ENCODE measurements around the gene ST3GAL4. TPM values are rescaled to one million over a fixed set of nuclear protein-coding genes. Genes with fewer than 3 reads are reported as not detected.

ST3GAL4 gene
- total RNA-seq, 1 donor from 2014 or later, result 14.1 TPM

GRCh38 chr11:126335463-126335760 lies 20.1 kb upstream of the ST3GAL4 start:
- H3K4me1 Mint-ChIP-seq (ENCODE audit: low read depth), result peaks cover 13% of the 10 kb centered on the region
- intact Hi-C loops (cut with micrococcal nuclease), result no loop called here

GRCh38 chr11:126336138-126336541 lies 19.3 kb upstream of the ST3GAL4 start:
- H3K4me3 Mint-ChIP-seq, result no peak overlapping the region
- H3K4me1 Mint-ChIP-seq (ENCODE audit: low read depth), result peaks cover 19% of the 10 kb centered on the region
- DNase-seq (ENCODE audit: low spot score), result no peak
- no peaks in the 10 kb centered on the region for H3K27me3 Mint-ChIP-seq (ENCODE audit: insufficient read depth)
- H3K27ac Mint-ChIP-seq, result peak overlapping the region; percentile 21
- H3K36me3 Mint-ChIP-seq (ENCODE audit: low read depth), result peaks cover 30% of the 10 kb centered on the region
- intact Hi-C loops (cut with micrococcal nuclease), result no loop called here
- no peaks in the 10 kb centered on the region for H3K9me3 Mint-ChIP-seq

More at GRCh38 chr11:126335463-126335760, 20.1 kb upstream of the ST3GAL4 start:
- Mint-ChIP-seq H3K27ac (no peak overlapping the region), H3K36me3 (ENCODE audit: low read depth) (peaks cover 25% of the 10 kb centered on the region), H3K9me3 (no peaks in the 10 kb centered on the region), H3K27me3 (ENCODE audit: insufficient read depth) (no peaks in the 10 kb centered on the region), H3K4me3 (no peak overlapping the region)
- no peak for DNase-seq (ENCODE audit: low spot score)

- Mint-ChIP-seq H3K36me3 (ENCODE audit: low read depth) (peaks cover 32% of the 10 kb centered on the region), H3K27ac (peak overlapping the region; percentile 21), H3K27me3 (ENCODE audit: insufficient read depth) (no peaks in the 10 kb centered on the region), H3K4me3 (no peak overlapping the region), H3K9me3 (no peaks in the 10 kb centered on the region), H3K4me1 (ENCODE audit: low read depth) (peaks cover 24% of the 10 kb centered on the region)
- intact Hi-C loops (cut with micrococcal nuclease), result no loop called here
- DNase-seq (ENCODE audit: low spot score), result no peak
These were observed 18.8 kb upstream of the ST3GAL4 start for GRCh38 chr11:126336671-126337101.

- no peak for DNase-seq (ENCODE audit: low spot score)
- Mint-ChIP-seq H3K27ac (no peak overlapping the region), H3K36me3 (ENCODE audit: low read depth) (peaks cover 32% of the 10 kb centered on the region), H3K4me3 (no peak overlapping the region), H3K9me3 (no peaks in the 10 kb centered on the region), H3K27me3 (ENCODE audit: insufficient read depth) (no peaks in the 10 kb centered on the region), H3K4me1 (ENCODE audit: low read depth) (peaks cover 28% of the 10 kb centered on the region)
- intact Hi-C loops (cut with micrococcal nuclease), result no loop called here
These were observed 18.4 kb upstream of the ST3GAL4 start for GRCh38 chr11:126337126-126337473.

- Mint-ChIP-seq H3K36me3 (ENCODE audit: low read depth) (peaks cover 29% of the 10 kb centered on the region), H3K9me3 (no peaks in the 10 kb centered on the region), H3K4me3 (no peak overlapping the region), H3K4me1 (ENCODE audit: low read depth) (peaks cover 28% of the 10 kb centered on the region), H3K27me3 (ENCODE audit: insufficient read depth) (no peaks in the 10 kb centered on the region), H3K27ac (no peak overlapping the region)
- no peak for DNase-seq (ENCODE audit: low spot score)
- intact Hi-C loops (cut with micrococcal nuclease), result no loop called here
These were observed 17.8 kb upstream of the ST3GAL4 start for GRCh38 chr11:126337474-126338241.

- DNase-seq (ENCODE audit: low spot score), result no peak
- Mint-ChIP-seq H3K9me3 (no peaks in the 10 kb centered on the region), H3K27me3 (ENCODE audit: insufficient read depth) (no peaks in the 10 kb centered on the region), H3K27ac (no peak overlapping the region), H3K4me1 (ENCODE audit: low read depth) (peaks cover 28% of the 10 kb centered on the region), H3K36me3 (ENCODE audit: low read depth) (peaks cover 26% of the 10 kb centered on the region), H3K4me3 (no peak overlapping the region)
- intact Hi-C loops (cut with micrococcal nuclease), result no loop called here
These were observed 17.0 kb upstream of the ST3GAL4 start for GRCh38 chr11:126338346-126339055.

- intact Hi-C loops (cut with micrococcal nuclease), result no loop called here
- Mint-ChIP-seq H3K4me3 (no peak overlapping the region), H3K27ac (no peak overlapping the region), H3K27me3 (ENCODE audit: insufficient read depth) (no peaks in the 10 kb centered on the region), H3K4me1 (ENCODE audit: low read depth) (peaks cover 28% of the 10 kb centered on the region), H3K9me3 (no peaks in the 10 kb centered on the region), H3K36me3 (ENCODE audit: low read depth) (peaks cover 27% of the 10 kb centered on the region)
- DNase-seq (ENCODE audit: low spot score), result no peak
These were observed 16.2 kb upstream of the ST3GAL4 start for GRCh38 chr11:126339073-126339862.

GRCh38 chr11:126339863-126340434 lies 15.5 kb upstream of the ST3GAL4 start:
- Mint-ChIP-seq H3K4me1 (ENCODE audit: low read depth) (peaks cover 28% of the 10 kb centered on the region), H3K9me3 (no peaks in the 10 kb centered on the region), H3K27ac (no peak overlapping the region), H3K36me3 (ENCODE audit: low read depth) (peaks cover 23% of the 10 kb centered on the region), H3K27me3 (ENCODE audit: insufficient read depth) (no peaks in the 10 kb centered on the region), H3K4me3 (no peak overlapping the region)
- no peak for DNase-seq (ENCODE audit: low spot score)
- intact Hi-C loops (cut with micrococcal nuclease), result no loop called here

- intact Hi-C loops (cut with micrococcal nuclease), result no loop called here
- no peak for DNase-seq (ENCODE audit: low spot score)
- H3K27ac Mint-ChIP-seq, result peak overlapping the region; percentile 53
- peaks cover 32% of the 10 kb centered on the region for H3K4me1 Mint-ChIP-seq (ENCODE audit: low read depth)
- peaks cover 26% of the 10 kb centered on the region for H3K36me3 Mint-ChIP-seq (ENCODE audit: low read depth)
- no peaks in the 10 kb centered on the region for H3K27me3 Mint-ChIP-seq (ENCODE audit: insufficient read depth)
- H3K4me3 Mint-ChIP-seq, result no peak overlapping the region
- no peaks in the 10 kb centered on the region for H3K9me3 Mint-ChIP-seq
These were observed 14.4 kb upstream of the ST3GAL4 start for GRCh38 chr11:126340960-126341606.

GRCh38 chr11:126341760-126342161 lies 13.7 kb upstream of the ST3GAL4 start:
- intact Hi-C loops (cut with micrococcal nuclease), result no loop called here
- no peak overlapping the region for H3K27ac Mint-ChIP-seq
- H3K4me1 Mint-ChIP-seq (ENCODE audit: low read depth), result peaks cover 31% of the 10 kb centered on the region
- no peaks in the 10 kb centered on the region for H3K9me3 Mint-ChIP-seq
- no peak overlapping the region for H3K4me3 Mint-ChIP-seq
- peaks cover 23% of the 10 kb centered on the region for H3K36me3 Mint-ChIP-seq (ENCODE audit: low read depth)
- no peaks in the 10 kb centered on the region for H3K27me3 Mint-ChIP-seq (ENCODE audit: insufficient read depth)
- no peak for DNase-seq (ENCODE audit: low spot score)

GRCh38 chr11:126343051-126343450 lies 12.4 kb upstream of the ST3GAL4 start:
- H3K4me3 Mint-ChIP-seq, result no peak overlapping the region
- H3K27me3 Mint-ChIP-seq (ENCODE audit: insufficient read depth), result no peaks in the 10 kb centered on the region
- intact Hi-C loops (cut with micrococcal nuclease), result no loop called here
- no peak for DNase-seq (ENCODE audit: low spot score)
- H3K9me3 Mint-ChIP-seq, result no peaks in the 10 kb centered on the region
- peaks cover 31% of the 10 kb centered on the region for H3K4me1 Mint-ChIP-seq (ENCODE audit: low read depth)
- H3K36me3 Mint-ChIP-seq (ENCODE audit: low read depth), result peaks cover 23% of the 10 kb centered on the region
- H3K27ac Mint-ChIP-seq, result no peak overlapping the region
